VCaP (cell line): Measurements from ENCODE around the gene SLC15A2.
A peak's percentile ranks its signal among the peaks of the same experiment; 100 is the strongest.

Experiments used
- H3K27ac ChIP-seq: fragments of 450-650 bp; 2 replicates; pipeline ENCODE4 v1.5.1; 2017
- TF ChIP-seq, protein P1 (sequence below): fragments of 450-650 bp; conservative IDR thresholded peaks from 2 replicates; pipeline ENCODE4 v1.5.1; 2017; ENCODE audit warnings: mild to moderate bottlenecking, moderate library complexity

SLC15A2 gene

DNA sequence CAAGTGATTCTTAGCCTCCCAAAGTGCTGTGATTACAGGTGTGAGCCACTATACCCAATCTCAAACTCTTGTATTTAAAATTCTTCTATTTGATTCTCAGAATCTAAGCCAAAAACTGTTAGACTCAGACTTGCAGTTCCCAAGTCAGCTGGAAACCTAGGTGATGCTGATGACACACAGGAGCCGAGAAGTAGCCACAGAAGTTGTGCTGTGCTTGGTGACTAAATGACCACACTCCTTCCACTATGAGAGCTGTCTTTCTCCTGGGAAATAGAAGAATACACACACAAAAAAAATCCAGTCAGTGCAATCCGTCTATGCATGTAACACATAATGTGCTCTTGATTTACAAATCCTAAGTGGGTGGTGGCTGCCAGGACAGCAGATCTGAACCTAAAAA, 93.9 kb downstream of the SLC15A2 start:
- no peak overlapping the region for H3K27ac ChIP-seq
- TF ChIP-seq, protein P1, sequence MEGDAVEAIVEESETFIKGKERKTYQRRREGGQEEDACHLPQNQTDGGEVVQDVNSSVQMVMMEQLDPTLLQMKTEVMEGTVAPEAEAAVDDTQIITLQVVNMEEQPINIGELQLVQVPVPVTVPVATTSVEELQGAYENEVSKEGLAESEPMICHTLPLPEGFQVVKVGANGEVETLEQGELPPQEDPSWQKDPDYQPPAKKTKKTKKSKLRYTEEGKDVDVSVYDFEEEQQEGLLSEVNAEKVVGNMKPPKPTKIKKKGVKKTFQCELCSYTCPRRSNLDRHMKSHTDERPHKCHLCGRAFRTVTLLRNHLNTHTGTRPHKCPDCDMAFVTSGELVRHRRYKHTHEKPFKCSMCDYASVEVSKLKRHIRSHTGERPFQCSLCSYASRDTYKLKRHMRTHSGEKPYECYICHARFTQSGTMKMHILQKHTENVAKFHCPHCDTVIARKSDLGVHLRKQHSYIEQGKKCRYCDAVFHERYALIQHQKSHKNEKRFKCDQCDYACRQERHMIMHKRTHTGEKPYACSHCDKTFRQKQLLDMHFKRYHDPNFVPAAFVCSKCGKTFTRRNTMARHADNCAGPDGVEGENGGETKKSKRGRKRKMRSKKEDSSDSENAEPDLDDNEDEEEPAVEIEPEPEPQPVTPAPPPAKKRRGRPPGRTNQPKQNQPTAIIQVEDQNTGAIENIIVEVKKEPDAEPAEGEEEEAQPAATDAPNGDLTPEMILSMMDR, result no peak

DNA sequence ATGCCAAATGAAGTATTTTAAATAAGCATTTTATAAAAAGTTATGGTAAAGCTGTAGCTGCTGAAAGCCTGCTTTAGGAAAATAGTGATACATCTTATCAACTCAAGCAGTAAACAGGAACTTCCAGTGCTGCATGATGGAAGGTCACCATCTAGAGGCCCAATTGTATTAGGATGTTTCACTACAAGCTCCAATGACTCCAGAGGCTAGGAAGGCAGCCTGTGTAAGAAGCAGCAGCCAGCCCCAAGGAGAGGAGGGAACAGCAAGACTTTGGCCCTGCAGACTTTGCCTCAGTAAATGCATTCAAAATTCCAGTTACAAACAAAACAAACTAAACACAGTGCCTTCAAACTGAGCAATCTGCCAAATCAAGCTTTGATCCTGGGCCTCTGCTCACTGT, 95.7 kb downstream of the SLC15A2 start:
- TF ChIP-seq, protein P1, result peak; percentile 76
- H3K27ac ChIP-seq, result peak overlapping the region; percentile 18; the same call in 1 of the 2 replicates

DNA sequence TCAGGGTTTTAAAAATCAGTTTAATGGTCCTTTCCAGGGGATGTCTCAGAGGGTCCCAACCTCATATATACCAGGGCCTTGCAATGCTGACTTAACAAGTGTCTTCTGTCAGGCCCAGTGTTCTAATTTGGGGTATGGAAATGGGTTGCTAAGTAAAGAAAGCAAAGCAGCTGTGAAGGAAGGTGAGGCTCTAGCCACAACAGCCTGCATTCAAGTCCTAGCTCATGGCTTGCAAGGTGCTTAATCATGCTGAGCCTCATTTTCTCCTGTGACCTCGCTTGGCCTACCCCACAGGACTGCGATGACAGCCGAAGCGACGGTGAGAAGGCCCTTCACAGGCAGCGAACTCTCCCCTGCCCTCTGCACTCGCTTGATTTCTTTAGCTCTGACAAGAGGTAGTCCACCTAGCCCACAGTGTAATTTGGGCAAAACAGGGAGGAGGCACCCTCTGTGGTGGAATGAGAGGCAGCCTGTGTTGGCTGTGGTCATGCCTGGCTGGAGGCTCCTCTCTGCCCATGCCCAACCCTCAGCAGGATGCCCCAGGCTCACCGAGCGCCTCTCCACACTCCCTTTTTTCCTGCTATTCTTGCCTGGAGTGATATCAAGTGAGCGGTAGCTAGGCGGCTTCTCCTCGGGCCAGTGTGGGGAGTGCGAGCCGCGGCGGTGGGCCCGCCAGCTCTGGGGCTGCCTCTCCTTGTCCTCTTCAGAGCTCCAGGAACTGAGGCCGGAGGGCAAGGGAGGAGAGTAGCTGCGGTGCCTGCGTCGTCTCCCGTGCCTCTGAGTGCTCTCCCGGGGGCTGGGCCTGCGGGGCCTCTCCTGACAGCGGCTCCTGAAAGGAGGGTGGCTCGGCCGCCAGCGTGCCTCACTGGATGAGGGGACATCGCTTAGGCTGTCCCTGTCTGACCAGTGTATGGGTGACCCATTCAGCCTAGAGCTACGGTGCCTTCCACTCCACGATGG, 98.7 kb downstream of the SLC15A2 start:
- H3K27ac ChIP-seq, result no peak overlapping the region
- TF ChIP-seq, protein P1, result no peak
